Activated CD4-positive, CD25-positive, alpha-beta regulatory T cell treated with anti-CD3 and anti-CD28 coated beads, Interleukin-2, amount 50 U/mL, for 72 hours (primary cell): ENCODE measurements around the gene NR3C2.
"Not testable (repeated sequence)": the region's sequence is repeated elsewhere in the genome, so short reads cannot be mapped to it uniquely, and the experiment has no call there.

Source experiments
- DNase-seq: peaks from one replicate; pipeline ENCODE4 v3.0.0; 2021

Gene NR3C2

DNA sequence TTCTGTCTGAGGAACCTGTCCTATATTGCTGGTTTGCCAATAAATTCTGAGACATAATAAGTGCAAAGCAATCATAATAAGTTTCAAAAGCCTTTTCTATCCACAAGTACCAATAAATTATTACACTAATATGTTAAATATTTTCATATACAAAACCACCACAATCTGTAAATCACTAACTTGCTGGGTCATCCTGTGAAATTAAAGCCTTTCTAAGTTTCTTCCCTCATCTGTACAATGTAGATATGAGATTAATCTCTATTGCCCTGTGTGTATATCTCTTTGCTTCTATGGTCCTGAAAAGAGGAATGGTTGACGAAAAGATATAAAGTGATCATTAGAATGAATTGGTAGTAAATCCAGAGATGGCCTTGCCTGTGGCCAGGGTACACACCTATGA, 231.6 kb downstream of the NR3C2 start:
- no peak for DNase-seq

DNA sequence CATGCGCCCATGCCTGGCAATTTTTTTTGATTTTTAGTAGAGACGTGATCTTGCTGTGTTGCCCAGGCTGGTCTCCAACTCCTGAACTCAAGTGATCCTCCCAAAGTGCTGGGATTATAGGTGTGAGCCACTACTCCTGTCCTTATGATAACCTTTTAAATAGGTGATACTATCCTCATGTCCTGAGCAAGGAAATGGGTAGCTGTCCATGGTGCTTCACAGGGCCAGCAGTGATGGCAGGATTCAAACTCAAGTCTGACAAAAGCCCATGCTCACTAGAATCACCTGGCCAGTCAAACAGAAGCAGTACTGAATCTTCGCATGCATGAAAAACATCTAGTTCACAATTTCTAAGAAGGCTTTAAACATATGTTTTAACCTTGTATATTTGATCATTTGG, 235.1 kb downstream of the NR3C2 start:
- DNase-seq, result no peak

DNA sequence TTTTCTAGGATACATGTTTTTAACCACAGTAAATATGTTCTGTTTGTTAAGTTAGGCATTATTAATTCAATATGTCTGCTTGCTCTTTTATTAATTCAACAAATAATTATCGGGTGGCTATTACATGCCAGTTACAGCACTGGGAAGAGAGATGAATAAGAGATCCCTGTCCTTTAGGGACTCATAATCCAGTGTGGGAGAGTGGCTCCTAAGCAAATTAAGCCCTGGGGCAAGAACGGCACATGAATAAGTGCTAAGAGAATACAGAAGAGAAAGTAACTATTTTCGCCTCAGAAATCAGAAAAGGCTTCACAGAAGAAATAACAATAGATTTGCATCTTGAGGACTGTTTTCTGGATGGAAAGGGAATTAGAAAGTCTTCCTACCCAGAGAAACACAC, 236.7 kb downstream of the NR3C2 start:
- no peak for DNase-seq

DNA sequence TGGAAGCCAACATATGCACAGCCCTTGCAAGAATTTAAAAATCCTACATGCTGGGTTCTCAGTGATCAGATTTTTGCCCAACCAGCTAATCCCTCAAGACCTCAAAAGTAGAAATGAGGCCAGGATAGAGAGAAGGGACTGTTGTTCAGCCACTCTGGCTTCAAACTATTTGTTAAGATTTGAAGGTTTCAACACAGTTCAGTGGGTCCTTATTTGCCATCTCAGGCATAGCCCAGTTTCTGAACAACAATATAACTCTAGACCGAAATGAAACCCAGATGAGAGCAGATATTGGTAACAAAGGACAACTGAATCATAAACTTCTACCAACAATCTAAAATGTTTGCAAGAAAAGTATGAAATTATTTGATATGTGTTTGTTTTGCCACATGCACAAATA, 237.3 kb downstream of the NR3C2 start:
- no peak for DNase-seq

DNA sequence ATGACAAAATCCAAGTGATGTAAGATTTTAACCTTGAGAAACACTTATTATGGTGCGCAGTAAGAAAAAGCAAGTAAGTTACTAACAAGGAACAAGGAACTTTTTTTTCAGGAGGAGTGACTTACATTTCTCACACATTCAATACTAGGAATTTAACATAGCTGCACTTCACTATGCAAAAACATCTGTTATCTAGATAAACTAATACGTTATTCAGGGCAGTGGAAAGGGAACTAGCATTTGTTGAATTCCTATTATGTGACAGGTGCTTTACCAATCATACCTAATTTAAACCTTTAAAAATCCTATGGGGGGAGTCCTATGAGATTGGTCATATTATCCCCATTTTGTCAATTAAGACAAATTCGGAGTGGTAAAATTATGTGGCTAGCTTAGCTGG, 238.0 kb downstream of the NR3C2 start:
- no peak for DNase-seq

DNA sequence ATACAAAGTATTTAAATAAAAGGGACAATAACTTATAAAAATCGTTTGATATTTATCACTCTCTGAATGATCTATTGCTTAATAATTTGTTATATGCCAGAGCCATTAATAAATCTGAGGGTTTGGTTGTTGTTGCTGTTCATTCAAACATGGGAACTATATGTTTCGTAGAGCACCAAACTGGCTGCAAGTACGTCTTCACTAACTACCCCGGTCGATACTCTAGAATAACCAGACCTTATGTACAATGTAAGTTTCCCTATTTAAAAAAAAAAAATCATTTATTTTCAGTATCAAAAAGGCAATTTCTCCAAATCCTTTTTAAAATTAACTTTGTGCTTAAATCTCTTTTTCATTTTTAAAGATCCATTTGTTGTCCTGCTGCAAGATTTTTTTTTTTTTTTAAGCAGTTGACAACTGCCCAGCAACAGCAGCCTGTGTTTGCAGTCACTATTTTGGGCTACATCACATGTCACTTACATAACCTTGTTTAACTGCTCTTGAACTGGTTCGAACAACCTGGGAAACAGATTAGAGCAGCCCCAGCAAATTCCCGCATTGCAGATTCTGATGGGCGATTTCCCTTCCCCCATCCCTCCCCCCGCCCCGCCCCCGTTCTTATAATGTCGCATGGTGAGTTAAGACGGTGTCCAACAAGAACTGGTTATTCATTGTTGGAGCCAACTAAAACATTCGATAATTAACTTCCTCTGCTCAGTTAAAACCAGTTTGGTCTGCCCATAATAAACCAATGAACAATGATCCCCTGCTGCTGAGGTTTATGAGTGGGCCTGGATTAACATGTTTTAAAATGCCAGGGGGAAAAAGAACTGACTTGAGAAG, 238.9 kb downstream of the NR3C2 start:
- no peak for DNase-seq

DNA sequence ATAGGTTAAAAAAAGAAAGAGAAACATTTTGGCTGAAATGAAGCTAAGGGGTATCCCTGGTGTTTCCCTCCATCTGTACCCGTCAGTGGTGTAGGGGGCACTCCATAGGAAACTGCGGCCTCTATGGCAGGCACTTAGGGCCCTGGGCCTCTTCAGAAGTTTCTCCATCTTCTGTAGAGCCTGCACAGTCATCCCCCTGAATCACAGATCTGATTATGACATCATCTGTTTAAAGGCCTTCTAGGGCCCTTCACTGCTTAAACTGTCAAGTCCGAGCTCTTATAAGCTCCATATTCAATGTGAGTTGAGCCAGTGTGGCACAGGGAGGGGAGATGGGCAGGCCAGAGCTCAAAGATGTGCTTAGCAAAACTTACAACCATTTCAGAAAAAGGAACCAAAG, 241.3 kb downstream of the NR3C2 start:
- DNase-seq, result no peak

DNA sequence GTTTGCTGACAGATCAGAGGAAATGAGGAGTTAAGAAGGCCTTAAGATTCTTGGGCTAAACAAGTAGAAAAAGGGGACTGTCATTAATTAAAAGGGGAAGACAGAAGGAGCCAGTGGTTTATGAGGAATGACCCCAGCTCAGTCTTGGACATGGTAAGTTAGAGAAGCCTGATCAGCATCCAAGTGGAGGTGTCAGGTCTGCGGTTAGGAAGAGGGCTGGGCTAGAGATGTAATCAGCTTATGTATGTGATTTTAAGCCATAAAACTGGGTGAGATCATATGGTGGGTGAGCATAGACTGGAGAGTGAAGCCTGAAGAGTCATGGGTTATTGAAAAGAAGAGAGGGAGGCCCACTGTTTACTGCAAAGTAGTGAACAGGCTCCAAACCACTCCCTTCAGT, 246.1 kb downstream of the NR3C2 start:
- no peak for DNase-seq

DNA sequence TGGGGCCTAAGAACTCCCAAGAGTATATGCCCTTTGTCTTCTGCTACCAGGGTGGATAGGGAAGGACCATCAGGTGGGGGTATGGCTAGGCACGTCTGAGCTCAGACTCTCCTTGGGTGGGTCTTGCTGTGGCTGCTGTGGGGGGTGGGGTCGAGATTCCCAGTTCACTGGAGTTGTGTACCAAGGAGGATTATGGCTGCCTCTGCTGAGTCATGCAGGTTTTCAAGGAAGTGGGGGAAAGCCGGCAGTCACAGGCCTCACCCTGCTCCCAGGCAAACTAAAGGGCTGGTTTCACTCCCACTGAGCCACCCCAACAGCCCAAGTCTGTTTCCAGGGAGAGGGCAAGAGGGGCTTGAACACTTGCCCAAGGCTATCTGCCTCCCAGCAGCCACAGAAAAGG, 249.7 kb downstream of the NR3C2 start:
- DNase-seq, result no peak

DNA sequence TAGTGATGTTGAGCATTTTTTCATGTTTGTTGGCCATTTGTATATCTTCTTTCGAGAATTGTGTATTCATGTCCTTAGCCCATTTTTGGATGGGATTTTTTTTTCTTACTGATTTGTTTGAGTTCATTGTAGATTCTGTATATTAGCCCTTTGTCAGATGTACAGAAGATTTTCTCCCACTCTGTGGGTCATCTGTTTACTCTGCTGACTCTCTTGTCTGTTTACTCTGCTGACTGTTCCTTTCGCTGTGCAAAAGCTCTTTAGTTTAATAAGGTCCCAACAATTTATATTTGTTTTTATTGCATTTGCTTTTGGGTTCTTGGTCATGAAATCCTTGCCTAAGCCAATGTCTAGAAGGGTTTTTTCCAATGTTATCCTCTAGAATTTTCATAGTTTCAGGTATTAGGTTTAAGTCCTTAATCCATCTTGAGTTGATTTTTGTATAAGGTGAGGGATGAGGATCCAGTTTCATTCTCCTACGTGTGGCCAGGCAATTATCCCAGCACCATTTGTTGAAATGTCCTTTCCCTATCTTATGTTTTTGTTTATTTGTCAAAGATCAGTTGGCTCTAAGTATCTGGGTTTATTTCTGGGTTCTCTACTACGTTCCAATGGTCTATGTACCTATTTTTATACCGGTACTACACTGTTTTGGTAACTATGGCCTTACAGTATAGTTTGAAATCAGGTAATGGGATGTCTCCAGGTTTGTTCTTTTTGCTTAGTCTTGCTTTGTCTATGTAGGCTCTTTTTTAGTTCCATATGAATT, 254.6 kb downstream of the NR3C2 start:
- DNase-seq, result not testable (repeated sequence)

DNA sequence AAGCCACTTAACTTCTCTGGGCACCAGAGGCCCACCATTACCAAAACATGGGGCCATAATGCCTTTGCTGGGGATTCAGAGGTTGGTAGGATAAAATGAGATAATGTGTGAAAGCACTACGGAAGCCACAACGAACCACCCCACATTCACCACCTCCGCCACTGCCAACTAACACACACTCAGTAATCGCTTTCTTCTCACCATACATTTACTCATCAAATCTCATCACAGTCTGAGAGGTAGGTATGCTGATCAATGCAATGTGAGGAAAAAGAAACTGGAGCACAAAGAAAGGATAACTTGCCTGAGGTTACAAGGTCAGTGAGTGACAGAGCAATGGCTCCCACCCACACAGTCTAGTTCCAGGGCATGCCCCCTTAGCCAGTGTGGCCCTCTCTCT, 257.3 kb downstream of the NR3C2 start:
- DNase-seq, result no peak

DNA sequence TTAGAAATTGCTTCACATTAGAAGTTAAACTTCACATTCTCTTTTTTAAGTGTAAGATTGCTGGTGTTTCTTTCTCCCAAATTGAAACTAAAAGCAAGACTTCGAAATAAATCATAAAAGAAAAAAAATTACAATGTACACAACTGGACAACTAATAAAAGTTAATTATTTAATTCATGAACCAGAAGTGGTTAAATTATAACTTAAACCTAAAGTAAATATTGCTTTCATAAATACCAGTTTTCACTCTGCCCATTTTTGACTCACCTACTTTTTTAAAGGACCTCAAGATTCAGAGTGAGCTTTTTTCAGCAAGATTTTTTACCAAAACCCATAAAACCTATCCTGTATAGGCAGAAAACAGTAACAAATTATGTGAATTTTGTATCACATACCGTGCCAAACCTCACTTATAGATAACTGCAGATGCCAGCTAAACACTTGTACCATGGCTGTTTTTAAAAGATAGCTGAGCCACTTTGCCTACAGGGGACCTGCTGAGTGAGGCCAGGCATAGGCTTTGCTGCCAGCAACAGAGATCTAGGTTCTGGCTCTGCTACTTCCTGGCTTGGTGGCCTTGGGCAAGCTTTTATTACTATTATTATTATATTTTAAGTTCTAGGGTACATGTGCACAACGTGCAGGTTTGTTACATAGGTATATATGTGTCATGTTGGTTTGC, 259.8 kb downstream of the NR3C2 start:
- no peak for DNase-seq

DNA sequence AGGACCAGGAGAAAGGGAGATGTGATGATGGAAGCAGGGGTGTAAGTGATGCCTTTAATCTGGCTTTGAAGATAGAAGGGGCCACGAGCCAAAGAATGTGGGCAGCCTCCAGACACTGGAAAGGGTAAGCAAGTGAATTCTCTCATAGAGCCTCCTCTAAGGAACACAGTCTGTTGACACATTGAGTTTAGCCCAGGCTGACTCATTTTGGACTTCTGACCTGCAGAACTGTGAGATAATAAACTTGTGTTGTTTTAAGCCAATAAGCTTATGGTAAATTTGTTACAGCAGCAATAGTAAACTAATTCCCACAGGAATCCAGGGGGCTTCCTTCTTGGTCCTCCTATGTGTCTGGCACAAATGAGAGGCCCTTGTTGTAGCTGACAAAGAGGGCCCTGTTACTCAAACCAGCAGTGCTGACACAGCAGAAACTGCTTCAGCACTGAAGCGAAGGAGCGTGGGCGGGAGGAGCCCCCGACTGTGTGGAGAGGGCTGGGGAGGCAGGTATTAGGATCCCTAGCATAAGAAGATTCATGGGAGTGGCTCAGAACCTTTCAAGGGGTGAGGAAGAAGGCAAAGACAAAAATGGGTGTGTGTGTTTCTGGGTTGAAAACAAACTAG, 268.7 kb downstream of the NR3C2 start:
- DNase-seq, result no peak

DNA sequence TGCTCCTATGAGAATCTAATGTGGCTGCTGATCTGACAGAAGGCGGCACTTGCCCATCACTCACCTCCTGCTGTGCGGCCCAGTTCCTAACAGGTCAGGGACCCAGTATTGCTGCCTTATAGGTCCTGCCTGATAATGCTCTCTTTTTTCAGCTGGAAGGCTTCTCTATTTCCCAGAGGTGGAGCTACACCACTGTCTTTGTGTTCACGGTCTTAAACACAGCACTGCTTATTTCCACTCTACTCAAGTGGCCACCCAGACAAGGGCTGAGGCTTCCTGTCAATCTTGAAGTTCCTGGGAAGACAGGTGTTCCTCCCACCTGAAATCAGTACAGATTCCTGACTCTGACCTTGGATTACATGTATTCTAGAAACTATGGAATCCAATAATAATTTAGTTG, 270.6 kb downstream of the NR3C2 start:
- DNase-seq, result no peak

DNA sequence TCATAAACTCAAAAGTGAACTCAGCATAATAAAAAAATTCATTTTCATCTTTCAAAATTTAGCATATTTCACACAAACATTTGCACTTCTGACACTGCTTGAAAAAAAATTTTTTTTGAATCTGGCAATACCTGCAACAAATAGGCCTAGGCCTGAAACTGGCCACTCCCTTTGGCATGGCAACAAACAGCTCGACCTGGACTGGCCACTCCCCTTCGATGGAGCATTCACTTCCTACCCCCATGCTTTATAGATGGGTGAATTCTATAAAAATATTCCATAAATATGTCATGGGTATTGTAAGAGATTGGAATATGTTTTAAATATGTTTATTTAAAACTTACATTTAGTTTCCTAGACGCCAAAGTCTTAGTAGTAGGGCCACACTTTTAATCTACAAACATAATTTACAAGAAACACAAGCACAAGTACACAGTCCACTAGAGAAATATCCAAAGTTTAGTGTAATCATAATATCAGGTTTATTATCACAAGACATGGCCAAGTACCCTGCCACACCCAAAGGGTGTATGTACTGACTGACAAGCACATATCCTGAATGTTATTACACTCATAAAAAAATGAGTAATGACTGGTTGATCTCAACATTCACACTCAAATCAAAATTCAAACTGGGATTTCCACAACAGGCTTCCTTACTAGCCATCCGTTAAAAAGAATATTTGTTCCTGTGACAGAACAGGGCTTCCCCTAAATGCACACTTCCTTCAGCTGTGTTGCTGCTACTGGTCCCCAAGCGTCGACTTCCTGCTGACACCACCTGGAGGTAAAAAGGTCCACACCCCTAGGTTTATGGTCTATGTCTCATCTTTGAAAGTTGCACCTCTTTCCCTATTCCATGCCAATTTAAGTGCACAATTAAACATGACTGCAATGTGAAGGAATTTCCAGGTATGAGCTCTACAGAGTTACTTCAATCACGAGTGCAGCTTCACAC, 271.5 kb downstream of the NR3C2 start:
- no peak for DNase-seq

DNA sequence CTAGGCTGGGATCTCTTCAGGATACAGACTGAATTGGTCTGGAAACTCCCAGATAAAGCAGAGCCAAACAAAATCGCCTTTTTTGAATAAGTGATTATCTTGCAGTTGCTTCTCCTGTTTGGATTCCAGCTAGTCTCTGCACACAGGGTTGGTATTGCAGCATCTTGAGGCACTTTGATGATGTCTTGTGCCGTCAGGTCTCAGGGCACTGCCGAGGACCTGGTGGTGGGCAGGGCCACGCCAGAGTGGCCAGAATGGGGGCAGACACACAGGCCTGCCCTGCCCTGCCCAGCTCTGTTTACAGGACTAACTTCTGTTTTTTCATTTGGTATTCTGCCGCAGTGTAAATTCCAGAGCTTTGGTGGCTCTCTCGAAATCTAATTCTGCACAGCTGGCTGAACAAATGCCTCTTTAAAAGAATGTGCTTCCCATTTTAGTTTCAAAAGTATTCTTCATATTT, 276.1 kb downstream of the NR3C2 start:
- no peak for DNase-seq

DNA sequence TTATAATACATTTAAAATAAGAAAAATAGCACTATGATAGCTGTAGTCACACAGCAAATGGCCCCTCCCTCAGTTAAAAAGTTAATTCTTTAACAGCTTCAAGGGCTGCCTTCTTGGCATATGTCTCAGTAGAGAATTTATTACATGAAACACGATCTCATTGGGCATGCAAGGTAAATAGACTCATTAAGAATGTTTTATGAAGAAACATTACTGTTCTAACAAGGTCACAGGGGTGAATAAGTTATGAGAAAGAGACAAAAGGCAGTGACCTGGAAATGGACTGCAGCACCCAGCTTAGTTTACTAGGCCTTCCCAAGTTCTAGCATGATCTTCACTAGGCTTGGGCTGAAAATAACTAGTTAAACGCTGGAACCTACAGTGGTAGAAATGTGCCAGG, 277.7 kb downstream of the NR3C2 start:
- DNase-seq, result no peak

DNA sequence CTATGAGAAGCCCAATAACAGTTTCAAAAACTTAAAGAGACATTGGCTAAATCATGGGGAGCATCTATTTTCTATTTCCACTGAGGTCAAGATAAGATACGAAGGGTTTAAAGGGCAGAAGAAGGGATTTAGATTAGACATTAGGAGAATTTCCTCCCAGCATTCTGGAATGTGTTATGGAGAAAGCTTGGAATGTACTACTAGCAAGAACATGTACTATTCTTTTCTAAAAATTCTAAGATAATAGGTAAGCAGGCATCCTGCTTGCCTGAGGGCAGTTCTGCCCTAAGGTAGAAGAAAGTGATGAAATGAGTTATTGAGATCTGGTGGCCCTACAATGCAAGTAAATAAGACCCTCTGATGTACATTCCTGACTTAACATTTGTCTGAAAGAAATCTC, 279.2 kb downstream of the NR3C2 start:
- no peak for DNase-seq

DNA sequence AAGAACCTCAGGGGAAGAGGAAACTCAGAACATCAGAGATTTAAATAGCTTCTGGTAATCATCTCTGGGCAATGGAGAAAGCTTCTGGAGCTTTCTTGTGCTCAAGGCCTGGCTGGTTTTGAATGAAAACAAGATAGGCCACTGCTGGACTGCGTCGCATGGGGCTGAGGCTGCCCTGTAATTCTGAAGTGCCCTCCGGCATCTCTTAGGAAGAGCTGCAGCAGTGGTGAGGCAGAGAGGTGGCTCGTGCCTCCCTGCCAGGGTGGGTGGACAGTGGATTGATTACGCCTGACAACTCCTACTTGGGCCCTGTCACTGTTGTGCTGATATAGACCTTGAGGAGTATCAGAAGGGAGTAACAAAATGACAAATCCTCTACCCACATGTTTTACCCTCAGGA, 279.7 kb downstream of the NR3C2 start:
- DNase-seq, result no peak

DNA sequence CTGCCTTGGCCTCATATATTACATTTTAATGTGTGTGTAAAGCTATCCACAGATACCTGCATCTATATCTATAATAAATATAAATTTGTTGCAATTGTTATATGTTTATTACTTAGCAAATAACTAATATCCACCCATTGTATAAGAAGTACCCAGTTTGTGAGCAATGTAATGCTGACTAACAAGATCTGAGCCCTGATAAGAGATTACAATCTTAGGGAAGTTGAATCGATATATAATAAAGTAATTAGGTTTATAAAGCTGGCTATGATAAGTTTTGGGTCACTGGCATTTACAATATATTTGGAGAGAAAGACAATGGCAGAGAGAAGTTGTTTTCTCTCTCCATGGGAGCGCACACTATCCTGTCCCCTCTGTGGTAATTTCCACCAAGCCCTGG, 280.6 kb downstream of the NR3C2 start:
- DNase-seq, result no peak

DNA sequence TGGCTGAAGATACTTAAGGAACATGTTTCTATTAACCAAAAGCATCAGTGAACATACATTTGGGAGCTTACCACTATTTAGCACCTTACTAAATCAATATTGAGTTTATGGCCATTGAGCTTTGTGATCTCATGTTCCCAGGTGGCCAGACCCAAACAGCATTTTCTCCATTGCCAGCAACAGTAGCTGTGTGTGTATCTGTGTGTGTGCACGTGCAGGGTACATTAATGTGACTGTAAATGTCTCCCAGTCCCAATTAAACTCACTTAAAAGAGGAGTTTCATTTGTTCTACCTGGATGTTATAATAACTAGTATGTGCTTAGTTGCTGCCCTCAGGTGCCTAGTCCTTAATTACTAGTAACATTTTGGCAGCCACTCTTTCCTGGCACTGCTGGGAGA, 282.4 kb downstream of the NR3C2 start:
- DNase-seq, result no peak

DNA sequence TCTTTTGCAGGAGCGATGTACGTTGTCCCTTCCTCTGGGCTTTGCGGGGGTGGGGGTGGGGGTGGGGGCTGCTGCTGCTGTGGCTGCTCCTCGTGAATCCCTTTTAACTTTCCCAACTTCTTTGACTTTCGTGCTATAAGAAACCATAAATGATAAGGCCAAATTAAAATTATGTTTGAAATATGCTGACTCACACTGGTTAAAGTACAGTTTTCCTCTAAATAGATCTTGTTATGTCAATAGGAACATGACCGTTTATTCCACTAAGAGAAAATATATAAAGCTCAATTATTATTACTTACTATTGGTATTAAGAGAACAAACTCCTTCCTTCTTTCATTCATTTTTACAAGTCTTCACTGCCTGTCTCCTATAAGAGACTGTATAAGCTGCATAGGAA, 287.4 kb downstream of the NR3C2 start:
- no peak for DNase-seq
